Right lobe of liver (tissue), 6 donors: ENCODE measurements around the gene ATP1B1. TPM values are rescaled to one million over a fixed set of nuclear protein-coding genes. Genes with fewer than 3 reads are reported as not detected.
A peak's percentile ranks its signal among the peaks of the same experiment; 100 is the strongest.

Experiments used
- ATAC-seq, 4 donors: fragments of 200-7000 bp; cut with Tn5 transposase; one replicate each; pipeline ENCODE4 v1.9.1; 2020; ENCODE audit warnings: mild to moderate bottlenecking in 4 of 4, moderate library complexity in 4 of 4
- DNase-seq, 3 donors: peaks; one replicate each; pipeline ENCODE4 v3.0.0-alpha.2; 2020
- H3K27ac ChIP-seq, 3 donors: fragments of 200-600 bp; one replicate each; pipeline ENCODE4 v1.8.0; 2022
- H3K27me3 ChIP-seq, 2 donors: fragments of 200-600 bp; one replicate each; pipeline ENCODE4 v1.8.0; 2022
- H3K36me3 ChIP-seq, 4 donors: fragments of 200-600 bp; sonication (generic) in 1 of 4; one replicate each; pipeline versions ENCODE4 v1.5.1 to v1.8.0; 2017 to 2022; ENCODE audit warnings: control low read depth in 1 of 4
- H3K4me1 ChIP-seq, 4 donors: fragments of 200-600 bp; sonication (generic) in 1 of 4; one replicate each; pipeline versions ENCODE4 v1.5.1 to v1.8.0; 2017 to 2022; ENCODE audit warnings: control low read depth in 1 of 4
- H3K4me3 ChIP-seq, 3 donors: fragments of 200-600 bp; one replicate each; pipeline ENCODE4 v1.8.0; 2022
- H3K9me3 ChIP-seq, 4 donors: fragments of 200-600 bp; sonication (generic) in 1 of 4; one replicate each; pipeline versions ENCODE4 v1.5.1 to v1.8.0; 2017 to 2022; ENCODE audit warnings: control low read depth in 1 of 4
- CTCF ChIP-seq, 4 donors: fragments of 200-600 bp in 3 of 4; fragments of 450-650 bp in 1 of 4; IDR thresholded peaks; one replicate each; pipeline versions ENCODE4 v1.5.1 to v1.8.0; 2016 to 2022; ENCODE audit warnings: antibody characterized with exemption in 4 of 4, mild to moderate bottlenecking in 2 of 4
- POLR2A ChIP-seq: fragments of 450-650 bp; IDR thresholded peaks from one replicate; pipeline ENCODE4 v1.6.1; 2017; ENCODE audit warnings: antibody characterized with exemption, mild to moderate bottlenecking
- WGBS: methylation state at CpG from one replicate; pipeline ENCODE4 v1.1.6; 2018; ENCODE audit warnings: low coverage, low lambda C conversion rate; ENCODE audit not compliant: insufficient coverage; ENCODE audit errors: missing lambda C conversion rate; 5-methylcytosine and 5-hydroxymethylcytosine counted together
- intact Hi-C, 2 donors: fragments of 100-400 bp; cut with DNase I; formaldehyde crosslinking; loops; one replicate each; pipeline versions ENCODE4 v1.11.2 to v1.14.1; 2022
- total RNA-seq, 6 experiments: library from RNA; depleted of rRNA in 2 of 6; stranded (reverse); fragments of >200 nt in 2 of 6; fragmentation: NEBNext Ultra II Directional in 3 of 6; extraction: Animal tissue kit (Norgen Biotek cat#: 25700) in 3 of 6; gene quantifications; one replicate each; pipeline versions ENCODE4 v1.1.0 to v1.2.4, GENCODE V29; 2016 to 2023
- donor health status: DM: no; HTN: yes; CAD: no.
- donor health status: DM: no; HTN: no; CAD: no.
- donor health status: DM: no; HTN: no; CAD: no.
- donor health status: DM: no; HTN: yes; CAD: no.
- donor health status: DM: no; HTN: yes; CAD: no.

Gene ATP1B1
- total RNA-seq, 6 experiments from 2014 or later, result 69.6 to 99.5 (median 78.5) TPM

DNA sequence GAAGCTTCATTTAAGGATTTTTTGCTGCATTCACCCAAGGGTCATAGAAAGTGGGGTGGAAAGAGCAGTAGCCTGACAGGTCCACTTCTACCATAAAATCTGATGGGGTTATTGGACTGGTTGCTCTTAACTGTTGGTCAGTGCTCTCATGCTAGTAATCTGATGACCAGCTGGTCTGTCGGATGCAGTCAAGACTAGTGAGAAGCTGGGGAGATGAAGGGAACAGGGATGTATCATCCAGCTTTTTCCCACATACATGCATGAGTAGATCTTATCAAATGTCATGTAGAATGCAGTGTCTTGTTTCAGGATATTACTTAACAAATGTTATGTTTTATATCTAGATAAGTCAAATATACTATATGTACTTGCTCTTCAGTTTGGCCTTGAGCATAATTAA lies 11.1 kb downstream of the ATP1B1 start:
- Histone ChIP-seq H3K27me3 (no peaks in the 10 kb centered on the region), H3K36me3 (peaks cover 0 to 22% (median 10%) of the 10 kb centered on the region in 4 donors), H3K9me3 (no peaks in the 10 kb centered on the region), H3K4me3 (no peak overlapping the region), H3K4me1 (peaks cover 0 to 36% (median 15%) of the 10 kb centered on the region in 4 donors), H3K27ac (peak overlapping the region in 1 of 3 donors; percentile 71)
- intact Hi-C loops, result no loop called here
- no peak for DNase-seq
- ATAC-seq, result no peak
- TF ChIP-seq POLR2A, result no peak
- no peak for TF ChIP-seq CTCF (IDR thresholded peaks at IDR 0.05)
- 100% methylated on average over 1 of the region's 1 CpG for WGBS

GRCh38 chr1:169118227-169118626 lies 11.7 kb downstream of the ATP1B1 start:
- intact Hi-C loops, result no loop called here
- Histone ChIP-seq H3K4me1 (peaks cover 0 to 34% (median 15%) of the 10 kb centered on the region in 4 donors), H3K36me3 (peaks cover 0 to 20% (median 7%) of the 10 kb centered on the region in 4 donors), H3K27me3 (no peaks in the 10 kb centered on the region), H3K9me3 (no peaks in the 10 kb centered on the region), H3K4me3 (no peak overlapping the region), H3K27ac (peak overlapping the region in 1 of 3 donors; percentile 71)
- DNase-seq (no peak), ATAC-seq (no peak)
- TF ChIP-seq CTCF (IDR thresholded peaks at IDR 0.05) (no peak), POLR2A (no peak)
- WGBS, result 76% methylated on average over 3 of the region's 4 CpGs

- ATAC-seq (no peak), DNase-seq (no peak)
- no peaks in the 10 kb centered on the region for H3K9me3 ChIP-seq
- WGBS, result 88% methylated on average over 3 of the region's 5 CpGs
- no peaks in the 10 kb centered on the region for H3K27me3 ChIP-seq
- TF ChIP-seq POLR2A, result no peak
- no peak for TF ChIP-seq CTCF (IDR thresholded peaks at IDR 0.05)
- H3K36me3 ChIP-seq, result peaks cover 0 to 8% (median under 1%) of the 10 kb centered on the region in 4 donors
- H3K4me3 ChIP-seq, result no peak overlapping the region
- intact Hi-C loops, result no loop called here
- H3K4me1 ChIP-seq, result peaks cover 0 to 34% (median 15%) of the 10 kb centered on the region in 4 donors
- H3K27ac ChIP-seq, result no peak overlapping the region
Observed at GRCh38 chr1:169119405-169119804, 12.9 kb downstream of the ATP1B1 start.

DNA sequence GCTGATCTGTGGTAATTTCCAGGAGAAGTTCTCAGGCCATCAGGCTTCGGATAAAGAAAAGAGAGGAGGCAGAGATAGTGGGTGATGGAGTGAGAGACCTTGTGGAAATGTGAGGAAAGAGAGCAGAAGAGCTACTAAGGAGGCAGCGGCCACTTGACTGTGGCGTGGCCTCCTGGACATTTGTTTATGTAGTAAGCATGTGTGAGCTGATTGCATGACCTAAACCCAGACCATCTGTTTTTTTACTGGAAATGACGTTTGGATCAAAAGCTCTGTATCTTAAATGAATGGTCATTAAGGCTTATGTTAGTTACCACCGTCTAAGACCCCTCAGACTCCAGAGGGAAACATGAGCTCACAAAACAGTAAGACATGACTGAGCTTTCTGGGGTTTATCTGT lies 13.6 kb downstream of the ATP1B1 start:
- H3K4me3 ChIP-seq, result no peak overlapping the region
- peaks cover 0 to 11% (median 4%) of the 10 kb centered on the region in 4 donors for H3K36me3 ChIP-seq
- H3K4me1 ChIP-seq, result peaks cover 0 to 34% (median 13%) of the 10 kb centered on the region in 4 donors
- DNase-seq (no peak), ATAC-seq (no peak)
- no peaks in the 10 kb centered on the region for H3K27me3 ChIP-seq
- no peak overlapping the region for H3K27ac ChIP-seq
- intact Hi-C loops, result no loop called here
- TF ChIP-seq CTCF (IDR thresholded peaks at IDR 0.05), result no peak
- TF ChIP-seq POLR2A, result no peak
- no peaks in the 10 kb centered on the region for H3K9me3 ChIP-seq
- WGBS, result 73% methylated on average over 5 of the region's 5 CpGs
